ENCODE data around the gene SLC4A4.
"Not testable (repeated sequence)": the region's sequence is repeated elsewhere in the genome, so short reads cannot be mapped to it uniquely, and the experiment has no call there.

Gene SLC4A4

DNA sequence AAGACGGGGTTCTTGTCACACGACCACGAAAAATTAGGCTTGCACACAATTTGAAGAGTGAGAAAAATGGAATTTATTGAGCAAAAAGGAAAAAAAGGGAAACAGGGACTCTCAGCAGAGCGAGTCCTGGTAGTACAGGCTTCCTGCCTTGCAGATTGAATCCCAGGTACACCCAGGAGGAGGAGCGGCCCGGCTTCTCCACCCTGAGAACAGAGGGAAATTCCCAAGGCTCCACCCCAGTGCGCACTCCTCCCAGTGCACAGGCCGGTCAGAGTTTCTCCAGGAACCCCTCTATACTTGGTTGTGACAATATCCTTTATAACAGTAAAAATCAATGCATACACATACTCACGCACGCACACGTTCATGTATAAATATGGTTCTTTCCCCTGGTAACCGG lies 22.0 kb downstream of the SLC4A4 start:
- DNase-seq: no peak

DNA sequence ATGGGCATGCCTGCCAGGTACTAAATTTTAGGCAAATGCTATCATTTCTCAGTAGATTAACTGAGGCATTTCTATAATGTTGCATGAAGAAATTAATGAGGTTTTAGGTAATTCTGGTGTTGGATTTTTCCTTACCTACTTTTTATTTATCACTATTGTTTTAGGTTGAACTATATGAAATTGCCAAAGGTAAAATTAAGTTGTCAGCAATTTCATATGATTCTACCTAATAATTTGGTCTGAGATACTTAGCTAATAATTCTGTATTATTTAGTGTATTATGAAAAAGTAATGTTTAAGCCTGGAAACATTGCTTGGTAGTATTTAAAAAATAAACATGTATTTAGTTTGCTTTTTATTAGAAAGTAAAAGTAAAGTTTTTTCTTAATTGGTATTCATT lies 22.7 kb downstream of the SLC4A4 start:
- DNase-seq: no peak

DNA sequence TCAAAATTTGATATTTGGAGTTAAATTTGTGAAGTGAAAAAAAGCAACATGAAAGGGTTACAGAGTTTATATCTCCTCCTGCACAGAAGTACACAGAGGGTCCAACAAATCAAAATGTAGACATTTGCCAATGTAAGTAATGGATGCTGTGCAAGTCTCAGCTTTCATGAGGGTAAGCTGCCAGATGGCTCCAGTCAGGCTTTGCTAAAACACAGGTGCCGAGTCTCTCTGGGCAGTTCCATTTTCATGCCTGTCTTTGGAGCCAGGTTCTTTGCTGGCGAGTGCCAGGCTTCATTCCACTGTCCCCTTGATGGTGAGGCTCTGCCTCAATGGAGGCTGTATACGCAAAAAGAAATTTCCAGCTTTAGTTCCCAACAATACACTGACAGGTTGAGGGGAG lies 27.9 kb downstream of the SLC4A4 start:
- DNase-seq: no peak

DNA sequence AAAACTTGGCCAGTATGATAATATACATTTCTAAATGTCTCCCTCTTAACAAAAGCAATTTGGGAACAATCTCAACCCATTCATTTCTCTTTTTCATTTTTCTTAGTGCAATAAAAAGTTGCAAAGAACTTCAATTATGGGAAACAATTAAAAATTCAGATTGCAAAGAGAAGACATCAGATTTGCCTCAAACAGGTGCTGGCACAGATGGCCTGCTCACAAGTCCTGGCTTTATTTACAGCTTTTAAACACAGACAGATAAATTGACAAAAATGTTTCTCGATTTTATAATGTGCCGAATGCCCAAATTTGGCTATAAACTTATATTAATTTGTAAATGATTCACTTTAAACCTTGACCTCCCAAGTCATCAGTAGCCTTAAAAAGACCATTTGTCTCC lies 28.7 kb downstream of the SLC4A4 start:
- DNase-seq: no peak

DNA sequence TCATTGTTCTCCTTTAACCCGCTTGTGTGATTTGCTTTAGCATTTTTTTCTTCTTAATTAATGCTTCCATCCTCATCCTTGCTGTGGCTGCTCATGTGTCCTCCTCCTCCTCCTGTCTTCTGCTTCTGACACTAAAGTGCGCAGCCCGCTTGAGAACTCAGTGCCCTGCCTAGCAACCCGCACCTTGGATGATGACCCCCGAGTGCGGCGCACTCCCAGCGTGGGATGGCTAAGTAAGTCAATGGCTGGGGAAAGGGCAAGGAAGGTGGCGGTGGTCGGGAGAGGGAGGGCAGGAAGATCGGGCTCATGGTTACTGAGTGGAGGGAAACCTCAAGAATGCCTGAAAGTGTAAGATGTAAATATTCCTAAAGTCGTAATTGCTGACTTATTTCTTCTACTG lies 30.1 kb downstream of the SLC4A4 start:
- no peak for DNase-seq

DNA sequence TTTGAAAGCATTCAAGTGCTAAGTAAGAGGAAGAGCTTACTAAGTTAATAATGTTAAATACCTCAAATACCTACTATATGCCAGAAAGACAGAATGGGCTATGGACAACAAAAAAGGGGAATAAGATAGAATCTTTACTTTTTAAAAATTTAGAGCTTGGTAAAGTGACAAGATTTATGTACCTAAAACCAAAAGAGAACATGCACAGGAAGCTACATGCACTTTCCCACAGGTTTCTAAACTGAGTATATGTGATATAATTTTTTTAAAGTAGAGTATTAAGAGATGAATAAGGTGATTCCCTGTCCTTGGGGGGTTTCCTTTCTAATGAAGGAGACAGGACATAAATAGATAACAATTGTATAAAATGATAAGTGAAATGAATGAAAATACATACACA lies 30.7 kb downstream of the SLC4A4 start:
- DNase-seq: no peak

DNA sequence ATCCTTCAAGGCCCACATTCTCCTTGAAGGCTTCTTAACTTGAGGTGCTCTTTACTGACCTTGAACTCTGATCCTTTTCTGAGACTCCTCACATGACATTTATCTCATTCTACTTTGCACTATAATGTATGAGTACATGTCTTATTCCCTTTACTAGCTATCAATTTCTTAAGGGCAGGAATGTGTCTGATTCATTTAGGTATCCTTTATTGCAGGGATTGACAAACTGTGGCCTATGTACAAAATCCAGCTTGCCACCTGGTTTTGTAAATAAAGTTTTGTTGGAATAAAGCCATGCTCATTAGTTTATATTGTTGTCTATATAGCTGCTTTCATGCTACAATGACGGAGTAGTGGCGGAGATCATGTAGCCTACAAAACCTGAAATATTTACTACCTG lies 36.7 kb downstream of the SLC4A4 start:
- DNase-seq: no peak

DNA sequence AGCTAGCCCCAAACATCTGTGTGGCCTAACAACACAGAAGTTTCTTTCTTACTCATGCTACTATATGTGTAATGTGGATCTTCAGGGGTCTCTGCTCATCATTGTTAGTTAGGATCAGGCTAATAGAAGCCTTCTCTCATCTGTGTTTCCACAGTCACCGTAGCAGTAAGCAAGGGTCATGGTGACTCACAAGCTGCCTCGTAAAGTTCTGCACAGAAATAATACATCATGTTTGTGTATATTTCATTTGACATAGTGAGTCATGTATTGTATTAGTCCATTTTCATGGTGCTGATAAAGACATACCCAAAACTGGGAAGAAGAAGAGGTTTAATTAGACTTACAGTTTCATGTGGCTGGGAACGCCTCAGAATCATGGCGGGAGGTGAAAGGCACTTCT lies 38.7 kb downstream of the SLC4A4 start:
- DNase-seq: no peak

DNA sequence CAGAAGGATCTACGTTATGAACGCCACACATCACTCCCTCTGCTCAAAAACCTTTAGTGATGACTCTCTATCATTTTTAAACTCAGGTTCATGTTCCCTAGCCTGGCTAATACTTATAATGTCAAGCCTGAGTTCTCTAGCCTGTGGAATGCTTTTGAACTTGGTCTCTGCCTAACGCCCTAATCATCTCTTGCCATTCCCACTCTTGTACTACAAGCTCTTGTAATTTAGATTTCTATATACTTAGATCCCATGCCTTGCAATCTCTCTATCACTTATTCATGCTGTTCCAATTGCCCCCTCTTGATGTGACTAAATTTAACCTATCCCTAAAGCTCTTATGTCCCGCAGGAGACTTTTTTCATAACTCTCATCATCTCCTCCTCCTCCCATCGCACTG lies 40.3 kb downstream of the SLC4A4 start:
- no peak for DNase-seq

DNA sequence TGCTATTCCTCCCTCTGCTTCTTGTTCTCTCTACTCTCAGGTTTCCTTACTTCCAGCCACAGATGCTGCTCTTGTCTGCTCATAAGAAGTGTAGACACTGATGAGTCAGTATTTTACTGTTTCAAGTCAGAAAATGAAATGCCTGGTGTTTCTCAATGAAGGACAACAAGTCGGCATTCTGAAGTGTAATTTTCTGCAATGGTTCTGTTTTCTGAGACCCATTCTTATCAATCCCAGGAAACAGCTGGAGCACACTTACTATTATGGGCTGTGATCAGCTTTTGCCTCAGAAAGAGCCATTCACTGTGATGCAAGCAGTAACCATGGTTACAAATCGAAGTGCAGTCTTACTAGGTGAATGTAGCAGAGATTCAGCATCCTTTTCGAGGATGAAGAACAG lies 42.0 kb downstream of the SLC4A4 start:
- no peak for DNase-seq

DNA sequence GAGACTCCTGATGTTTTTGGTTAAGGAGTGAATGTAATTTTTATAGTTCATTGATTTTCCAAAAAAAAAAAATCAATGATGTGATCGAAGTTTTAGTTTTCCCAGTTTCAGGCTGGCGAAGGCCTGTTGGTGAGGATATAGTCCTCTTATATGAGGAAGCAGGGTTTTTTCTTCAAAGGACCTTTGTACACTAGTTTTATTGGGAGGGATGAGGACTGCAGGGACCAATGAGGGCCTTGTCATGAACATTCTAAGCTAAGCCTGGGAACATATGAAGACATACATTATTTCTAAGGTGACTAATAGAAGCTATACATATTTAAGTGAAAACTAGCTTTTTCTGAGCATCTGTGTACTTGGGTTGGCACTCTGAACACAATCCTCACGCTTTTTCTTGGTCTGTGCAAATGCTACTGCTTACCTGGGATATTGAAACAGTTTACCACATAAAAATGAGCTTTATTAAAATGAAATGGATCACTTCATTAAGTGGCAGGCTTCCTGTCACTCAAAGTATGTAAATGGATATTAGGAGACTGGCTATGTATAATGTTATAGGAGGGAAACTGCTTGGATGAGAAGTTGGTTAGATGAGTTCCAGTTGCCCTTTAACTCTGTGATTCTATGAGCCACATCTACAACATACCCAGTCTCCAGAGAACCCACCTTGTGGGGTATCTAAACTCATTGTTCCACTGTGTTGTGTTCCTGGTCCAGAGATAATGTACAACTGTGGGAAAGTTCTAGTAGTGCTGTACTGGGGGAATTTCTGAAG lies 43.5 kb downstream of the SLC4A4 start:
- no peak for DNase-seq

DNA sequence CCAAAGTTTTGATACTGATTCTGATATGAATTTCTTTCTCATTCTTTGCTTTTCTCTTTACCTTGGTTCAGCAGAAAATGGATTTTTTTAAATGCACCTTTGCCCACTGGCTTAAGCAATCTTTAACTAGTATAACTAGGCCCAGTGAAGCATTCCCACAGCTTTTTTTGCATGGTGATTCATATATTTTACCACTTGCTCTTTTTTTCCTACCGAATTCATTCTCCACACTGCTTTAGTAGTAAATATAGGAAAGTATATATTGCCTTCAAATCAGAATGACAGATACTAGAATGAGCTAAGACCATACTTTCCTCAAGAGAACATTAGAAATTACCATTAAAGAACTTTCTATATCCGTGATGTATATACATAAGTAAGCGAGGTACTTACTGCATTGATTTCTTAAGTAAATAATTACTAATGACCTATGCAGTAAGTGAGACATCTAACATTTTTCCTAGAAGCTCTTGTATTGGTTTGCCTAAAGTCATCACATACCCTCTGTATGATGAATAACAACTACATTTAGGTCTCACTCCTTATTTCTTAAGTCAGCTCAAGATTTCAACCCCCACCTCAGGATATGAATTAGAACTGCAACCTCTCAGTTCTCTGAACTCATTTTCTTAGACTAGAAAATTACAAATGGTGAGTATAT lies 44.2 kb downstream of the SLC4A4 start:
- DNase-seq: no peak

DNA sequence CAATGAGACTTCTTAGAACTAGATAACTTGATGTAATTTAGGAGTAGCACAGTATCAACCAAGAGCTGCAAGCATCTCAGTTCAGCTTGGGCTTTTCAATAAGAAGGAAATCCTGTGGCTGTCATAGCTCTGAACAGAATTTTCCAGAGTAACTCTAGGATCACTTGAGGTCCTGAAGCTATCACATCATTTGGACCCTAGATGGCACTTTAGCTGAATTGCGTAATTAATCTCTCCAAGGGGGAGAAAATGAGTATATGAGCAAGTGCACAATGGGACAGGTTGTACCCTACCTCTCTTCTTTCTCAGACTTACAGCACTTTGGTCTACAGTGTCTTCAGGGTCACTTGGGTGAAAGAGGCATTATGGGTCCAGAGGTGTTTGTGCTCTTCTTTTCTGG lies 45.2 kb downstream of the SLC4A4 start:
- no peak for DNase-seq

DNA sequence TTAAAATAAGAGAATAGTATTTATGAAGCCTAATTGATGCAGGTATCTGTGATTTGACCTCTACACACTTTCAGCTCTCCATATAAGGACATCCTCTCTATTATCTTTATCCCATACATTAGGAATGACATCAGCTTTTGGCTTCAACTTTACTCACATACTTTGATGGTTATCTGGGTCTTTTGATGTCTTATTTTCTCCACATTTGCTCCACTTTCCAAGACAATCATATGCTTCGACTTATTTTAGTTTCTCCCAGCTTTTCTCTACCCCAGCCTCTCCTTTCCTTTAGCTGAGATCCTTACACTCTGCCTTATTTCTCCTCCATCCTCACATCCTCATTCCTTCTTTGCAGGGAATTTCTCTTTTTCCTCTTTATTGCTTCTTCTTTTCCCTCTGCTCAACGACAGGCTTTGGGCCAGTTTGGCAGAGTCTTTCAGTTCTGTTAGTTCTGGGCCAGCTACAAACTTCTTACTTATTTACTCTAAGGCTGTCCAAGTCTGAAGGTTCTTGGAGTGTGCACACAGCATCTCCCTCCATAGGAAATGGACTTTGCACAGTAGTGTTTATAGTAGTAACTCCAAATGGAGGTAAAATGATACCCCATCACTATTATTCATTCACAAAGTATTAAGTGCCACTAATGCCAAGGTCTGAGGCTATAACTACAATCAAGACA lies 50.5 kb downstream of the SLC4A4 start:
- DNase-seq: no peak

DNA sequence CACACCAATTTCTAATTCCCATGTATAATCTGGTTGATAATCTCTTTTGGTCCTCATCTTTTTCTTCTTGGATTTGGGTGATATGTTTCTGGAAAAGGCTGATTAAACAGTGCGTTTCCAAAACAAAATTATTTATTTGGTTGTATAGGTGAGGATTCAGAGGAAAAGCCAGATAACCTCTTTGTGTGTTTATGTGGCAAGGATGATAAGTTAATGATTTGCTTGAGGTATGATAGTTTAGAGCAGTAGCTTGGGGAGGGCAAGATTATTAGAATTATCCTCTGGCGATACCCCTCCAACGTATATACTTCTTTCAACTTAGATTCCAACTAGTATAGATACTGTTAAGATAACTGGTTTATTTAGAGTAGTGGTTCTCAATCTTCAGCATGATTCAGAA lies 53.3 kb downstream of the SLC4A4 start:
- no peak for DNase-seq

DNA sequence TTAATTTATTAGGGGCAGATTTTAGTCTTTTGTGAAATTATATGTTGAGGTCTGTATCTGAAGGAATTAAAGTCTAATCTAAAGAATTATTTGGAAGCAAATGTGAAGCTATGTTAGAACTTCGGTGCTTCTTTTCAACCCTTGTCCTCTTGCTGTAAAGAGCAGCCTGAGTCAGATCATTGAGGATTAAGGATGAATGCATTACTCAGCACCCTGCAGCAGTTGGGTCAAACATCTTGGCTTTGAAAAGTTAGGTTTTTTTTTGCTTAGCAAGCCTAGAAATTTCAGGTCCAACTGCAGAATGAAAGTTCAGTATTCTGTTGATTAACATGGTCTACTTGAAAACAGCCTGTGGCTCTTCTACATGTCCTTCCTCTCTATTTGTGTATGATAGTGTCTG lies 57.6 kb downstream of the SLC4A4 start:
- no peak for DNase-seq

DNA sequence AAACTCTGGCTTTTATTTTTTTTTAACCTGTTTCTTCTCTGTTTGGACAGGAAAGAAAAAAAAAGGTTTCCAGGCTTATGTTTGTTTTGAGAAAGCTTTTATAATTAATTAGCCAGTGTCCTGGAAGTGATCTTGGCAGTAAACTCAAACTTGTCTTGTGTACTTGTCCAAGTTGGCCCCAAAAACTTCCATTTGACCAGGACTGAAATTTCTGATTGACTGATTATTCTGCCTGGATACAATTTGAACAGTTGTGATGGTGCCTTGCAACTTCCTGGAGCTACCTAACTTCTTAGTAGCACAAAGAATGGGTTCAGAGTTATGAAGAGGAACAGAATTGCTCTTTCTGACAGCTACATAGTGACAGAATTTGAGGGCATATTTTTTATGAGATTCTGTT lies 62.0 kb downstream of the SLC4A4 start:
- no peak for DNase-seq

DNA sequence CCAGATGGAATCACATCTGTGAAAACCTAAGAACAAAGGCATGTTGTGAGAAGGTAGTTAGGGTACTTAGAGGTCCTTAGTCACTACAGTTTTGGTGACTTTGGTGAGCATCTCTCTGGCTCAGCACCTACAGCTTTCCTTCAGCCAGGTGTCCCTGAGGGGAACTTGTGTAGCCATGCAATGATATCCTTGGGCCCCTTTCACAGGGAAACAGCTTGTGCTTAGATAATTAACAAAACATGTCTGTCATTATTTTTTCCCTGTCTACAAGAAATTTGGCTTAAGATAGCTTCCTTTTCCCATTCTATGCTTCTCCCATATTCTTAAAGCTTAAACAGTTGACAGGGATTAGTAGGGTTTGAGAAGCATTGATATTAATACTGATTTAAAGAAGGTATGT lies 63.8 kb downstream of the SLC4A4 start:
- no peak for DNase-seq

DNA sequence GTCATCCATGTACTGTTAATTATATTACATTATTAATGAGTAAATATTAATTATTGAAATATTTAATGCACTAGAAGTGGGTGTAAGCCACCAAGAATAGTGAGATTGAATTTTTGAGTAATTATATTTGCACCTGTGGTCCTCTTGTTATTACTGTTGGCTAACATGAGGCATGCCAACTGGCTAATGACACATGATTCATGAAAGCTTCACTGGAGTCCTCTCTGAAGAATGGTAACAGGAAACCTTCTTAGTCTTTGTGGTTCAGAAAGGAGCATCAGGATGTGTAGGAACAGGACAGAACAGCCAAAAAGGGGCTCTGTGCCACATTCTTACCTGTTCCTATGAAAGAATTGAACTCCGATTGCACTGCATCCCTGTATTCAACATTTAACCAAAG lies 65.2 kb downstream of the SLC4A4 start:
- no peak for DNase-seq

DNA sequence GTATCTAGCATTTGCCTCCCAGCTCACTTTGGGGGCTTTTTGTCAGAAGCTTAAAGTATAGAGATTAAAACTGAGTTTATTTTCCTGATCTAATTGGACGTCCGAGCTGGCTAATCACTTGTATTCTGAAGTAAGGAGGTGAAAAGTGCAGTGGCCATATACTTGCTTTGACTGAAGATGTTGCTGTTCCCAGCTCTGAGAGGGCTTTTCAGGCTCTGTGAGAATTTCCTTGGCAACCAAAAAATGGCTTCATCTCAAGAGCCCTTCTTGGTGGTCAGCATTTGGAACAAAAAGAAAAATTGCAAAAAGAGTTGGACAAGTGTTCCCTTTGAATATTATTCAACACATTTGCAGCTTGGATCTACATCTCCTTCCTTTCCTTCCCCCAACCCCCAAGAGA lies 67.0 kb downstream of the SLC4A4 start:
- DNase-seq: no peak

DNA sequence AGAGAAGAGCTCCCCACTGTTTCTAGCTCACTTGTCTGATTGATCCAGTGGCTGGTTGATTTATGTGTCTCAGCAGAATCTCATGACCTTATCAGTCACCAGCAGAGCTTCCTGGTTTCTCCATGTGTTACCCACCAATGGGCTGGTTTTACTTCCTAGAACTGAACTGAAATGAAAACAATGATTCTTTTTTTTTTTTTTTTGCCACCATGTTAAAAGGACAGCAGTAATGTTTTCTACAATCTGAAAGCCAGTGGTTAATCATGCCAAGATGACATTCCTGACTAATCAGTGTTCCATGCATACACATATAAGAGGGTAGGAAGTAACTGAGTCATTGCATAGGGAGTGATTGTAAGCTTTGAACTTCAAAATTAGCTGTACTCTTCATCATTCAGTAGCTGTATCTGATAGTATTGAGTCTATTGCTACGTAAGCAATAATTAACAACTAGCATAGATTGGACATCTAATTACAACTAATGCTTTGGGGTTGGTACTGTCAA lies 67.7 kb downstream of the SLC4A4 start:
- DNase-seq: no peak

DNA sequence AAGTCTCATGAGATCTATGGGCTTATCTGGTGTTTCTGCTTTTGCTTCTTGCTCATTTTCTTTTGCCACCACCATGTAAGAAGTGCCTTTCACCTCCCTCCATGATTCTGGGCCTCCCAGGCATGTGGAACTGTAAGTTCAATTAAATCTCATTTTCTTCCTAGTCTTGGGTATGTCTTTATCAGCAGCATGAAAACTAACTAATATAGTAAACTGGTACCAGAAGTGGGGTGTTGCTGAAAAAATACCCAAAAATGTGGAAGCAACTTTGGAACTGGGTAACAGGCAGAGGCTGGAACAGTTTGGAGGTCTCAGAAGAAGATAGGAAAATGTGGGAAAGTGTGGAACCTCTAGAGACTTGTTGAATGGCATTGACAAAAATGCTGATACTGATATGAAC lies 70.1 kb downstream of the SLC4A4 start:
- DNase-seq: not testable (repeated sequence)

DNA sequence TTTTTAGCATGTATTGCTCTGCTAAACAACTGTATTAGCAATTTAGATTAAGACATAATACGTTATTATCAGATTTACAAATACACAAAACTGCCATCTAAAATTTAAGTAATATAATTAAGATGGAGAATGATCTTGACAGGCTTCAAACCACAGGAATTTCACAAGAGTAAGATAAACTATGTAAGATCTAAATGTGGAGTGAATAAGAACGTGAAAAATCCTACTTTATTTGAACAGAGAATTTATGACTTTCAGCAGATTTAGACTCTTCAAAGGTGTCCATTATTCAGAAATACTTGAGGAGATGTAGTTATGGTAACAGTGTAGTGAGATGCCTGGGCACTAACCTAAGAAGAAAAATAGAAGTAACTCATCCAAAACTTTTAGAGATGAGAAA lies 73.2 kb downstream of the SLC4A4 start:
- DNase-seq: no peak

DNA sequence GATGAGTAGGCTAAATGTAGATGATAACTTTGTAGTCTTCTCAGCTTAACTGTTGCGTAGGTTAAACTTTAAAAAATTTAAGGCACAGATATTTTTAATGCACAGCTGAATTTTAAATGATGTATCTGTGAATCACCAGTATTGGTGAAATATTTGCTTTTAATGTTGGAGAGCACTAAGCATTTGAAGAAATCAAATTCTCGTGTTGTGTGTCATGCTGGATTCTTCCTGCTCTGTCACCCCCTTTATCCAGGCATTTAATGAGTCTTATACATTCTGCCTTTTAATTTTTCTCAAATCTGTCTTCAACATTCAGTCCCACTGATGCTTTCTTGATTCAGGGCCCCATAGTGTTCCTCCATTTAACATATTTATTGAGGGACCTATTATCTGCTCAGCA lies 76.7 kb downstream of the SLC4A4 start:
- no peak for DNase-seq
